ENCODE data around the gene CYBC1. TPM values are rescaled to one million over a fixed set of nuclear protein-coding genes. Genes with fewer than 3 reads are reported as not detected.

The CYBC1 gene
- total and polyA plus RNA-seq, 7 experiments from 2014 or later, result 112 to 385 (median 181) TPM

- H3K4me3 Mint-ChIP-seq, result no peak overlapping the region
- no peaks in the 10 kb centered on the region for H3K27me3 ChIP-seq (ENCODE audit: control insufficient read depth in 2 of 2, insufficient read depth in 2 of 2, low read length in 2 of 2)
- peaks cover 0 to 7% of the 10 kb centered on the region in 2 donors for H3K4me1 ChIP-seq (ENCODE audit: control insufficient read depth in 2 of 2, insufficient read depth in 2 of 2, low read length in 2 of 2)
- peaks cover 0 to 37% (median 14%) of the 10 kb centered on the region in 7 donors for H3K4me1 Mint-ChIP-seq
- intact Hi-C loops (cut with micrococcal nuclease), result loop anchor here in 1 of 2 donors (10.0 kb wide), 1 partner anchor 154 kb away; the partner anchor contains the start of gene WDR45B
- H3K27me3 Mint-ChIP-seq, result no peaks in the 10 kb centered on the region
- CTCF ChIA-PET, result no interaction called here
- POLR2A ChIA-PET, result no interaction called here
- DNase-seq (no peak), ATAC-seq (no peak)
- peaks cover 0 to 4% (median 0%) of the 10 kb centered on the region in 11 donors for H3K9me3 Mint-ChIP-seq
- H3K36me3 ChIP-seq (ENCODE audit: control insufficient read depth in 2 of 3, insufficient read depth in 3 of 3, low read length in 3 of 3), result peaks cover 0 to 30% (median 0%) of the 10 kb centered on the region in 3 experiments
- H3K4me3 ChIP-seq (ENCODE audit: low read length), result no peak overlapping the region
- H3K27ac ChIP-seq (ENCODE audit: low read depth, low read length), result no peak overlapping the region
- peaks cover 0 to 23% (median 0%) of the 10 kb centered on the region in 5 donors for H3K36me3 Mint-ChIP-seq
- H3K27ac Mint-ChIP-seq, result peak overlapping the region in 3 of 9 donors; percentile 4 to 71 (median 25)
- H3K9me3 ChIP-seq (ENCODE audit: control insufficient read depth in 2 of 3, low read length in 3 of 3), result no peaks in the 10 kb centered on the region
Observed at GRCh38 chr17:82490512-82491195, 40.1 kb upstream of the CYBC1 start.

- H3K27ac Mint-ChIP-seq, result peak overlapping the region in 4 of 9 donors; percentile 4 to 71 (median 49)
Observed at GRCh38 chr17:82489851-82490511, 39.4 kb upstream of the CYBC1 start.

GRCh38 chr17:82489117-82489516 is 38.6 kb upstream of the CYBC1 start:
- CTCF ChIA-PET, result no interaction called here
- Mint-ChIP-seq H3K4me1 (peaks cover 0 to 36% (median 10%) of the 10 kb centered on the region in 7 donors), H3K27ac (peak overlapping the region in 5 of 9 donors; percentile 8 to 64 (median 45)), H3K9me3 (no peaks in the 10 kb centered on the region), H3K27me3 (no peaks in the 10 kb centered on the region), H3K36me3 (peaks cover 0 to 27% (median 4%) of the 10 kb centered on the region in 5 donors), H3K4me3 (no peak overlapping the region)
- Histone ChIP-seq H3K27ac (ENCODE audit: low read depth, low read length) (no peak overlapping the region), H3K9me3 (ENCODE audit: control insufficient read depth in 2 of 3, low read length in 3 of 3) (no peaks in the 10 kb centered on the region), H3K27me3 (ENCODE audit: control insufficient read depth in 2 of 2, insufficient read depth in 2 of 2, low read length in 2 of 2) (no peaks in the 10 kb centered on the region), H3K4me1 (ENCODE audit: control insufficient read depth in 2 of 2, insufficient read depth in 2 of 2, low read length in 2 of 2) (peaks cover 0 to 7% of the 10 kb centered on the region in 2 donors), H3K4me3 (ENCODE audit: low read length) (no peak overlapping the region), H3K36me3 (ENCODE audit: control insufficient read depth in 2 of 3, insufficient read depth in 3 of 3, low read length in 3 of 3) (peaks cover 0 to 46% (median 3%) of the 10 kb centered on the region in 3 experiments)
- DNase-seq, result no peak
- intact Hi-C loops (cut with micrococcal nuclease), result no loop called here
- no peak for ATAC-seq
- POLR2A ChIA-PET, result interaction anchor here (0.9 kb wide), 1 partner anchor 15 kb away, joined by 4 read pairs; no protein-coding TSS in a partner anchor

More at GRCh38 chr17:82489851-82490511, 39.4 kb upstream of the CYBC1 start:
- Histone ChIP-seq H3K27me3 (ENCODE audit: control insufficient read depth in 2 of 2, insufficient read depth in 2 of 2, low read length in 2 of 2) (no peaks in the 10 kb centered on the region), H3K36me3 (ENCODE audit: control insufficient read depth in 2 of 3, insufficient read depth in 3 of 3, low read length in 3 of 3) (peaks cover 0 to 37% (median 2%) of the 10 kb centered on the region in 3 experiments), H3K4me3 (ENCODE audit: low read length) (no peak overlapping the region), H3K9me3 (ENCODE audit: control insufficient read depth in 2 of 3, low read length in 3 of 3) (no peaks in the 10 kb centered on the region), H3K27ac (ENCODE audit: low read depth, low read length) (no peak overlapping the region), H3K4me1 (ENCODE audit: control insufficient read depth in 2 of 2, insufficient read depth in 2 of 2, low read length in 2 of 2) (peaks cover 0 to 7% of the 10 kb centered on the region in 2 donors)
- Mint-ChIP-seq H3K4me3 (no peak overlapping the region), H3K27me3 (no peaks in the 10 kb centered on the region), H3K4me1 (peaks cover 0 to 41% (median 14%) of the 10 kb centered on the region in 7 donors), H3K36me3 (peaks cover 0 to 25% (median 0%) of the 10 kb centered on the region in 5 donors), H3K9me3 (peaks cover 0 to 4% (median 0%) of the 10 kb centered on the region in 11 donors)
- intact Hi-C loops (cut with micrococcal nuclease), result loop anchor here in 1 of 2 donors (10.0 kb wide), 1 partner anchor 155 kb away; the partner anchor contains the start of gene WDR45B
- ChIA-PET POLR2A (no interaction called here), CTCF (no interaction called here)
- ATAC-seq, result no peak
- no peak for DNase-seq

- ChIA-PET CTCF (no interaction called here), POLR2A (no interaction called here)
- H3K27me3 Mint-ChIP-seq, result no peaks in the 10 kb centered on the region
- Histone ChIP-seq H3K27ac (ENCODE audit: low read depth, low read length) (no peak overlapping the region), H3K4me1 (ENCODE audit: control insufficient read depth in 2 of 2, insufficient read depth in 2 of 2, low read length in 2 of 2) (peaks cover 0 to 7% of the 10 kb centered on the region in 2 donors), H3K36me3 (ENCODE audit: control insufficient read depth in 2 of 3, insufficient read depth in 3 of 3, low read length in 3 of 3) (peaks cover 0 to 57% (median 3%) of the 10 kb centered on the region in 3 experiments), H3K9me3 (ENCODE audit: control insufficient read depth in 2 of 3, low read length in 3 of 3) (no peaks in the 10 kb centered on the region), H3K4me3 (ENCODE audit: low read length) (no peak overlapping the region), H3K27me3 (ENCODE audit: control insufficient read depth in 2 of 2, insufficient read depth in 2 of 2, low read length in 2 of 2) (no peaks in the 10 kb centered on the region)
- DNase-seq (no peak), ATAC-seq (no peak)
- H3K36me3 Mint-ChIP-seq, result peaks cover 0 to 32% (median 4%) of the 10 kb centered on the region in 5 donors
- H3K9me3 Mint-ChIP-seq, result no peaks in the 10 kb centered on the region
- peak overlapping the region in 1 of 9 donors; percentile 49 for H3K27ac Mint-ChIP-seq
- peaks cover 0 to 32% (median 8%) of the 10 kb centered on the region in 7 donors for H3K4me1 Mint-ChIP-seq
- H3K4me3 Mint-ChIP-seq, result no peak overlapping the region
- intact Hi-C loops (cut with micrococcal nuclease), result no loop called here
Observed at GRCh38 chr17:82487910-82488309, 37.4 kb upstream of the CYBC1 start.

- DNase-seq (no peak), ATAC-seq (no peak)
- Mint-ChIP-seq H3K27me3 (no peaks in the 10 kb centered on the region), H3K9me3 (no peaks in the 10 kb centered on the region), H3K4me1 (peaks cover 0 to 37% (median 8%) of the 10 kb centered on the region in 7 donors), H3K36me3 (peaks cover 0 to 39% (median 13%) of the 10 kb centered on the region in 5 donors), H3K27ac (peak overlapping the region in 8 of 9 donors; percentile 32 to 84 (median 74)), H3K4me3 (peak overlapping the region in 1 of 10 donors; percentile 54)
- ChIA-PET CTCF (no interaction called here), POLR2A (no interaction called here)
- H3K4me1 ChIP-seq (ENCODE audit: control insufficient read depth in 2 of 2, insufficient read depth in 2 of 2, low read length in 2 of 2), result peaks cover 0 to 7% of the 10 kb centered on the region in 2 donors
- peaks cover 0 to 71% (median 6%) of the 10 kb centered on the region in 3 experiments for H3K36me3 ChIP-seq (ENCODE audit: control insufficient read depth in 2 of 3, insufficient read depth in 3 of 3, low read length in 3 of 3)
- H3K9me3 ChIP-seq (ENCODE audit: control insufficient read depth in 2 of 3, low read length in 3 of 3), result no peaks in the 10 kb centered on the region
- intact Hi-C loops (cut with micrococcal nuclease), result no loop called here
- H3K4me3 ChIP-seq (ENCODE audit: low read length), result no peak overlapping the region
- no peaks in the 10 kb centered on the region for H3K27me3 ChIP-seq (ENCODE audit: control insufficient read depth in 2 of 2, insufficient read depth in 2 of 2, low read length in 2 of 2)
- peak overlapping the region; percentile 39 for H3K27ac ChIP-seq (ENCODE audit: low read depth, low read length)
Observed at GRCh38 chr17:82486231-82487094, 35.9 kb upstream of the CYBC1 start.

- ChIA-PET CTCF (no interaction called here), POLR2A (no interaction called here)
- Histone ChIP-seq H3K36me3 (ENCODE audit: control insufficient read depth in 2 of 3, insufficient read depth in 3 of 3, low read length in 3 of 3) (peaks cover 0 to 90% (median 15%) of the 10 kb centered on the region in 3 experiments), H3K27ac (ENCODE audit: low read depth, low read length) (no peak overlapping the region), H3K4me3 (ENCODE audit: low read length) (no peak overlapping the region), H3K27me3 (ENCODE audit: control insufficient read depth in 2 of 2, insufficient read depth in 2 of 2, low read length in 2 of 2) (no peaks in the 10 kb centered on the region), H3K4me1 (ENCODE audit: control insufficient read depth in 2 of 2, insufficient read depth in 2 of 2, low read length in 2 of 2) (peaks cover 0 to 7% of the 10 kb centered on the region in 2 donors), H3K9me3 (ENCODE audit: control insufficient read depth in 2 of 3, low read length in 3 of 3) (no peaks in the 10 kb centered on the region)
- DNase-seq (no peak), ATAC-seq (no peak)
- no peak overlapping the region for H3K4me3 Mint-ChIP-seq
- H3K27me3 Mint-ChIP-seq, result no peaks in the 10 kb centered on the region
- intact Hi-C loops (cut with micrococcal nuclease), result no loop called here
- H3K9me3 Mint-ChIP-seq, result peaks cover 0 to 1% (median 0%) of the 10 kb centered on the region in 11 donors
- H3K36me3 Mint-ChIP-seq, result peaks cover 3 to 48% (median 13%) of the 10 kb centered on the region in 5 donors
- H3K27ac Mint-ChIP-seq, result no peak overlapping the region
- H3K4me1 Mint-ChIP-seq, result peaks cover 0 to 40% (median 9%) of the 10 kb centered on the region in 7 donors
Observed at GRCh38 chr17:82483836-82484235, 33.3 kb upstream of the CYBC1 start.

Measured in naive thymus-derived CD4-positive, alpha-beta T cell (primary cell).